MG63 (cell line): ENCODE results near the gene ANP32B. TPM values are rescaled to one million over a fixed set of nuclear protein-coding genes. Genes with fewer than 3 reads are reported as not detected.
"Not testable (repeated sequence)": the region's sequence is repeated elsewhere in the genome, so short reads cannot be mapped to it uniquely, and the experiment has no call there.

ENCODE experiments used
- DNase-seq: peaks from one replicate; pipeline ENCODE4 v3.0.0-alpha.2; 2020
- H3K27me3 ChIP-seq: fragments of 250-450 bp; sonication (Bioruptor Pico); 2 replicates; pipeline ENCODE4 v1.5.1; 2020; ENCODE audit warnings: mild to moderate bottlenecking, moderate library complexity
- H3K36me3 ChIP-seq: fragments of 250-450 bp; sonication (Bioruptor Pico); 2 replicates; pipeline ENCODE4 v1.5.1; 2020; ENCODE audit warnings: mild to moderate bottlenecking, moderate library complexity
- H3K4me3 ChIP-seq: fragments of 250-450 bp; sonication (Bioruptor Pico); 2 replicates; pipeline ENCODE4 v1.5.1; 2020; ENCODE audit warnings: mild to moderate bottlenecking, moderate library complexity
- H3K9me3 ChIP-seq: fragments of 250-450 bp; sonication (Bioruptor Pico); 2 replicates; pipeline ENCODE4 v1.5.1; 2020; ENCODE audit warnings: mild to moderate bottlenecking, moderate library complexity
- total RNA-seq: library from RNA; depleted of rRNA; stranded (reverse); fragments of >200 nt; shearing (Covaris generic); gene quantifications from 2 replicates; pipeline ENCODE4 v1.2.3, GENCODE V29; 2014; ENCODE audit warnings: low replicate concordance

ANP32B gene
- total RNA-seq, 1 experiment from 2014 or later = 7.0 TPM

DNA sequence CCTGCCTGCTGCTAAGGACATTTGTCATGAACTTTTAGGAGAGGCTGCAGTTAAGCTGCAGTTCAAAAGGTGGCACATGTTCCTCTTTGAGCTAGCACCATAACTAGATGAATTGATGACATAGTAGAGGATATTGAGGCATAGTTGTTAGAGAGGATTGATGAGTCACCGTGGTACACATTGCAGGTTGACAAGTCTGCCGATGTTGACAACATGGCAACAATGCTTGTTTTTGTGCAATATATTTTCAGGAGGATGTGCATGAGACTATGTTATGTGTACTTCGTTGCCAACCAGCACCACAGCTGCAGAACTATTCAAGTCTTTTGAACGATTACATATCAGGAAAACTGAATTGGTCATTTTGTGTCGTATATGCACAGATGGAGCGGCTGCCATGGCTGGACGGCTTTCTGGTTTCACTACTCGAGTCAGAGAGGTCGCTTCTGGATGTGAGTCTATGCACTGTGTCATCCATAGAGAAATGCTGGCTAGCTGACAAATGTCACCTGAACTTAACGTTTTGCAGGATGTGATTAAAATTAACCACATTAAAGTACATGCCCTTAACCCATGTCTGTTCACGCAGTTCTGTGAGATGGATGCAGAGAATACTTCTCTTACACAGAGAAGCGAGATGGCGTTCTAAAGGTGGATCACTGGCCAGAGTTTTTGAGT, 24.2 kb downstream of the ANP32B start:
- Histone ChIP-seq H3K36me3 (peaks cover 96% of the 10 kb centered on the region), H3K9me3 (no peaks in the 10 kb centered on the region), H3K27me3 (no peaks in the 10 kb centered on the region), H3K4me3 (no peak overlapping the region)
- DNase-seq = no peak

DNA sequence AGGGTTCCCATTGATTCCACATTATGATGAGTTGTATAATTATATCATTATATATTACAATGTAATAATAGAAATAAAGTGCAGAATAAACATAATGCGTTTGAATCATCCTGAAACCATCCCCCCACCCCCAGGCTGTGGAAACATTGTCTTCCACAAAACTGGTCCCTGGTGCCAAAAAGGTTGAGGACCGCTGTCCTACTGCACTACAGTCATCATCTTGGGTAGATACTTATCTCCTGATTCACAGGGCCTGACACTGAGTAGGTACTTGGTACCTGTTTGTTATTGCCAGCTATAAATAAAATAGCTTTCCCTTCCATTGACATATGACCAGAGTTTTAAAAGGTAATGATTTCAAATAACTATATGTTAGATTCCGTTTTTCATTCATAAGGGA, 25.6 kb downstream of the ANP32B start:
- no peak for DNase-seq
- Histone ChIP-seq H3K27me3 (no peaks in the 10 kb centered on the region), H3K36me3 (peaks cover 96% of the 10 kb centered on the region), H3K4me3 (no peak overlapping the region), H3K9me3 (no peaks in the 10 kb centered on the region)

GRCh38 chr9:98009437-98009836, 26.3 kb downstream of the ANP32B start:
- no peak overlapping the region for H3K4me3 ChIP-seq
- no peaks in the 10 kb centered on the region for H3K27me3 ChIP-seq
- H3K36me3 ChIP-seq = peaks cover 97% of the 10 kb centered on the region
- H3K9me3 ChIP-seq = no peaks in the 10 kb centered on the region
- DNase-seq = no peak

DNA sequence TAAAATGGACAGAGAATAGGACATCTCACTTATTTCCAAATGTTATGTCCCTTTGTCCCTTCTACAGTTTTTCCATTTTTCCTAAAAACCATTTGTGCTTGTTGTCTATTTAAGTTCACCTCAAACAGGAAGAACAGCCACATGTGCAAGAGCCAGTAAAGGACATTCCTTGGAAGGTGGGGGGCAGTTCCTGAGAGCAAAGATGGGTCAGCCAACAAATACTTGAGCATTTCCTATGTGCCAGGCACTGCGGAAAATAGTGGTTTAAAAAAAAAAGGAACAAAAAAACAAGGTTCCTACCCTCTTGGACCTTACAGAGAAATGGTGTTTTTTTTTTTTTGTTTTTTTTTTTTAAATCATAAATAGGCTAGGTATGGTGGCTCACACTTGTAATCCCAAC, 26.8 kb downstream of the ANP32B start:
- peaks cover 97% of the 10 kb centered on the region for H3K36me3 ChIP-seq
- no peak for DNase-seq

GRCh38 chr9:98010445-98010844, 27.3 kb downstream of the ANP32B start:
- H3K9me3 ChIP-seq = no peaks in the 10 kb centered on the region
- no peak for DNase-seq

More for the DNA sequence above, 26.8 kb downstream of the ANP32B start:
- no peaks in the 10 kb centered on the region for H3K27me3 ChIP-seq
- H3K9me3 ChIP-seq = no peaks in the 10 kb centered on the region
- no peak overlapping the region for H3K4me3 ChIP-seq

GRCh38 chr9:98011122-98011521, 28.0 kb downstream of the ANP32B start:
- DNase-seq = no peak
- no peaks in the 10 kb centered on the region for H3K9me3 ChIP-seq
- no peaks in the 10 kb centered on the region for H3K27me3 ChIP-seq
- no peak overlapping the region for H3K4me3 ChIP-seq
- H3K36me3 ChIP-seq = peaks cover 95% of the 10 kb centered on the region

More at GRCh38 chr9:98010445-98010844, 27.3 kb downstream of the ANP32B start:
- Histone ChIP-seq H3K27me3 (no peaks in the 10 kb centered on the region), H3K36me3 (peaks cover 95% of the 10 kb centered on the region), H3K4me3 (no peak overlapping the region)

DNA sequence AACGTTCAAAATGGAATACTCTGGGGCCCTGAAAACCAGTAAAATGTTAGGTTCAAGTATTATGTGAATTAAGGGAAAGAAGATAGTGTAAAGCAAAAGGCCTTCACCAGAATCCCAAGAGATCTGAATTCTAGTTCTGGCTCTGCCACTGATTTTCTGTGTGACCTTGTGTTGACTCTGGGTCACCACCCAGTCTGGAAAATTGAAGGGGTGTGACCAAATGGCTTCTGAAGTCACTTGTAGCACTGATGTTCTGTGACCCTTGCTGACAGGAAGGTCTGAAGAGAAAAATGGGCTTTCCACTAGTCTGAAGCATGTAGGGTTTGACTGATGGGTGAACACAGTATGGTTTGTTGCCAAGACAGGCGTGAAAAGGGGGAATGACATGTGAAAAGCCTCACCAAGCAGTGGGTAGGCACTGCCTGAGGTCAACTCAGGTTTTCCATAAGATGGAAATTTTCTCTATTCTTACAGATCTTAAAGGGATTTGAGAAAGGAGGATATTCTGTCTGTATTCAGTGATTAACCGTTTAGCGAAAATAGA, 33.1 kb downstream of the ANP32B start:
- peaks cover 90% of the 10 kb centered on the region for H3K36me3 ChIP-seq
- no peaks in the 10 kb centered on the region for H3K27me3 ChIP-seq

GRCh38 chr9:98017306-98017705, 34.2 kb downstream of the ANP32B start:
- H3K9me3 ChIP-seq = no peaks in the 10 kb centered on the region
- DNase-seq = no peak
- peaks cover 90% of the 10 kb centered on the region for H3K36me3 ChIP-seq
- no peaks in the 10 kb centered on the region for H3K27me3 ChIP-seq
- H3K4me3 ChIP-seq = no peak overlapping the region

More for the DNA sequence above, 33.1 kb downstream of the ANP32B start:
- Histone ChIP-seq H3K4me3 (no peak overlapping the region), H3K9me3 (no peaks in the 10 kb centered on the region)
- no peak for DNase-seq

DNA sequence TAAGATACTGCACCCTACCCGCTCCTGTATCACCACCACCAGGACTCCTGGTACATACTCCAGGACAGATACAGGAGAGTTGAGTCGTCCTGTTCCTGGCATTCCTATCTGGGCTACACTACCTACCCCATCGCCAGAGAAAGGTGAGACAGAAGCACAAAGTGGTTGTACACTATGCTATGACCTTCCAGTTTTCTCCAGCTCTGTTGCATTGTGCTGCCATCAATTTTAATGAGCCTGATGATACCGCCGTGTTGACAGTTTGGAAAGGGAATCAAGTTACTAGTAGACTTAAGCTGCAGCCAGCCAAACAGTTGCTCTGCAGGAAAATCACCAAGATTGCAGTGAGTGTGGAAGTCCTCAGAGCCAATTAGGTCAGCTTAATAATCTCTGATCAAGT, 35.2 kb downstream of the ANP32B start:
- H3K27me3 ChIP-seq = no peaks in the 10 kb centered on the region
- H3K4me3 ChIP-seq = no peak overlapping the region
- DNase-seq = no peak
- H3K36me3 ChIP-seq = peaks cover 88% of the 10 kb centered on the region
- no peaks in the 10 kb centered on the region for H3K9me3 ChIP-seq

DNA sequence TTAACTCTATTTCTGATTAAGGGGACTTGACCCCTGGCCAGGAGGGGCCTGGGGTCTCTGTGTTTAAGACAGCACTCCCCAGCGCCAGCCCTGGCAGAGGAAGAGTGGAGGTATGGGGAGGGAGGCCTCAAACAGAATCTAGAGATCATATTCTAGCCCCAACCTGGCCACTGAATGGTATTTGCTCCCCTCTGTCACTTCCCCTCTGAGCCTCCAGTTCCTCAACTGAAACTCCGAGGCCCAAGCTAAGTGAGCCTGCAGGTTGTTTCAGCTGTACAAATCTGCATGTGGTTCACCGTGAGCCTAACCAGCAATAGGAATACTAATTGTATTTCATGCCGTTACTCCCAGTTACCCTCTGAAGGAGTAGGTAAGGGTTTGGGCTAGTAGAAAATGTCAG, 36.0 kb downstream of the ANP32B start:
- Histone ChIP-seq H3K9me3 (no peaks in the 10 kb centered on the region), H3K36me3 (peaks cover 81% of the 10 kb centered on the region), H3K27me3 (no peaks in the 10 kb centered on the region), H3K4me3 (no peak overlapping the region)
- DNase-seq = no peak

DNA sequence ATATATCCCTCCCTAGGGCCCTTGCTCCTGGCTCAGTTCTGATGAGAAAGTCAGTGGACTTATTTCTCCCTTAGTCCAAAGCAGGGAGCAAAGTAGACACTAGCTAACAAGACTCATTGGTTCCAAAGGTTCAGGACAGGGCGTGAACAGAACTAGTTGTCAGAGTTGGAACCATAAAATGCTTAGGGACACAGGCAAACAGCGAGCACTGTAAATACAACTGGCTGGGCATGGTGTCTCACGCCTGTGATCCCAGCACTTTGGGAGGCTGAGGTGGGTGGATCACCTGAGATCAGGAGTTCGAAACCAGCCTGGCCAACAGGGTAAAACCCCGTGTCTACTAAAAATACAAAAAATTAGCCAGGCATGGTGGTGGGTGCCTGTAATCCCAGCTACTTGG, 36.7 kb downstream of the ANP32B start:
- H3K27me3 ChIP-seq, H3K9me3 ChIP-seq, H3K4me3 ChIP-seq, DNase-seq: not testable (repeated sequence)
- peaks cover 74% of the 10 kb centered on the region for H3K36me3 ChIP-seq

DNA sequence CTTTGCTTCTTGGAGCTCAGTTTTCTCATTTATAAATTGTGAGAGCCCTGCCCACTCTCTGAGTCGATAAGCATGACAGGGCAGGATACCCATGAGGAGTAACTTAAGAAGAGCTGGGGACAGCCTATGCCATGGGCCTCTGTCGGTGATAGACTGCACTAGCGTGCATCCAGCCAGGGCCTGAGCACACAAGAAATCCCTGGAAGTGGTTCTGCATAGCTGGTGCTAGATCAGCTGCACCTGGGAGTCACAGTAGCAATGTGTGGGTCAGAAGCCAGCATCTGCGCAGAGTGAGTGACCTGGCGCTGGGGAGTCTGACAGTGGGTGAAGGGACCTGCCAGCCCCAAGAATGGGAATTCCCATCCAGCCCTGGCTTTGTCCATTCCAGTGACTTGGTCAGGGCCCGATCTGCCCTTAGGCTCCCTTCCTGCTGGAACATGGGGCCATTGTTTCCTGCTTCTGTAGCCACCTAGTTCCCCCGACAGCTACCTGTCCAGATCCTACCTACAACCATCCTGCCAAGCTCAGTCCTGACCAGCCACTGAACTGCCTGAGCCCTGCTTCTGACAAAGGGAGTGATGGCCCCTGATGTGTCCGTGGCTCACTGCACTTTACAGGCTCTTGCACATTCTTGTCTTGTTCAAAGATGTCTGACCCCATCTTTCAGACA, 37.5 kb downstream of the ANP32B start:
- H3K27me3 ChIP-seq = no peaks in the 10 kb centered on the region
- peaks cover 68% of the 10 kb centered on the region for H3K36me3 ChIP-seq
- no peaks in the 10 kb centered on the region for H3K9me3 ChIP-seq
- DNase-seq = no peak
- no peak overlapping the region for H3K4me3 ChIP-seq

GRCh38 chr9:98021306-98022040, 38.3 kb downstream of the ANP32B start:
- Histone ChIP-seq H3K9me3 (no peaks in the 10 kb centered on the region), H3K4me3 (no peak overlapping the region), H3K36me3 (peaks cover 59% of the 10 kb centered on the region), H3K27me3 (no peaks in the 10 kb centered on the region)
- peak; percentile 67 for DNase-seq

DNA sequence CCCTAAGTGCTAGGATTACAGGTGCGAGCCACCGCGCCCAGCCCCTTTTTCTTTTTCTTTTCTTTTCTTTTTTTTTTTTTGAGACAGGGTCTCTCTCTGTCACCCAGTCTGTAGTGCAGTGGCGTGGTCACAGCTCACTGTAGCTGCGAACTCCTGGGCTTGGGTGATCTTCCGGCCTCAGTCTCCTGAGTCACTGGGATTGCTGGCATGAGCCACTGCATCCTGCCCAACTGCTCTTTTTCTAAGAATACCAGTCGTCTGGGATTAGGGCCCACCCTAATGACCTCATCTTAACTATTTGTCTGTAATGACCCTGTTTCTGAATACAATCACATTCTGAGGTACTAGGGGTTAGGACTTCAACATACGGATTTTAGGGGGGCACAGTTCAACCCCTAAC, 39.3 kb downstream of the ANP32B start:
- H3K9me3 ChIP-seq = no peaks in the 10 kb centered on the region
- peaks cover 50% of the 10 kb centered on the region for H3K36me3 ChIP-seq
- no peaks in the 10 kb centered on the region for H3K27me3 ChIP-seq
- H3K4me3 ChIP-seq = no peak overlapping the region
- peak; percentile 86 for DNase-seq

- no peaks in the 10 kb centered on the region for H3K9me3 ChIP-seq
- H3K36me3 ChIP-seq = peaks cover 28% of the 10 kb centered on the region
- no peak for DNase-seq
- no peaks in the 10 kb centered on the region for H3K27me3 ChIP-seq
- H3K4me3 ChIP-seq = no peak overlapping the region
These were observed 41.6 kb downstream of the ANP32B start for GRCh38 chr9:98024702-98025101.

DNA sequence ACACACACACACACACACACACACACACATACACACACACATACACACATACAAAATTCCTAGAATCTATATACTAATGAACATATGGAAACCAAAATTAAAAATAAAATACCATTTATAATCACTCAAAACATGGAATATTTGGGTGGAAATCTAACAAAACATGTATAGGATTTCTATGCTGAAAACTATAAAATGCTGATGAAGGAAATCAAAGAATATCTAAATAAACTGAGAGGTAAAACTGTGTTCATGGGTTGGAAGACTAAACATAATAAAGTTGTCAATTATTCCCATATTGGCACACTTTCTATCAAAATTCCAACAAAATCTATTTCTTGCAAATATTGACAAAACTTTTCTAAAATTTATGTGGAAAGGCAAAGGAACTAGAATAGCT, 48.0 kb downstream of the ANP32B start:
- no peaks in the 10 kb centered on the region for H3K9me3 ChIP-seq
- H3K36me3 ChIP-seq = no peaks in the 10 kb centered on the region
- H3K27me3 ChIP-seq = no peaks in the 10 kb centered on the region
- no peak overlapping the region for H3K4me3 ChIP-seq
- no peak for DNase-seq

DNA sequence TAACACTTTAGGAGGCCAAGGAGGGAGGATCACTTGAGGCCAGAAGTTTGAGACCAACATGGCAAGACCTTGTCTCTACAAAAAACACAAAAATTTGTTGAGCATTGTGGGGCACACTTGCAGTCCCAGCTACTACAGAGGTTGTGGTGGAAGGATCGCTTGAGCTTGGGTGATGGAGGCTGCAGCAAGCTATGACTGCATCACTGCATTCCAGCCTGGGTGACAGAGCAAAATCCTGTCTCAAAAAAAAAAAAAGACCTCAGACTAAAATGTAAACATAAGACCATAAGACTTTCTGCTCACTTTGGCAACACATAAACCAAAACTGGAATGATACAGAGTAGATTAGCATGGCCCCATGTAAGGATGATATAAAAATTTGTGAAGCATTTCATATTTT, 48.8 kb downstream of the ANP32B start:
- Histone ChIP-seq H3K36me3 (no peaks in the 10 kb centered on the region), H3K4me3 (no peak overlapping the region), H3K9me3 (no peaks in the 10 kb centered on the region), H3K27me3 (no peaks in the 10 kb centered on the region)
- DNase-seq = peak; percentile 39
